ENCODE measurements around the gene ABCF2. TPM values are rescaled to one million over a fixed set of nuclear protein-coding genes. Genes with fewer than 3 reads are reported as not detected.

Gene ABCF2
- total and polyA plus RNA-seq, 2 of the 13 experiments (the other 11 are each of a cell fraction or from before 2014, with no cell fraction given), result 16.3 to 42.5 TPM

DNA sequence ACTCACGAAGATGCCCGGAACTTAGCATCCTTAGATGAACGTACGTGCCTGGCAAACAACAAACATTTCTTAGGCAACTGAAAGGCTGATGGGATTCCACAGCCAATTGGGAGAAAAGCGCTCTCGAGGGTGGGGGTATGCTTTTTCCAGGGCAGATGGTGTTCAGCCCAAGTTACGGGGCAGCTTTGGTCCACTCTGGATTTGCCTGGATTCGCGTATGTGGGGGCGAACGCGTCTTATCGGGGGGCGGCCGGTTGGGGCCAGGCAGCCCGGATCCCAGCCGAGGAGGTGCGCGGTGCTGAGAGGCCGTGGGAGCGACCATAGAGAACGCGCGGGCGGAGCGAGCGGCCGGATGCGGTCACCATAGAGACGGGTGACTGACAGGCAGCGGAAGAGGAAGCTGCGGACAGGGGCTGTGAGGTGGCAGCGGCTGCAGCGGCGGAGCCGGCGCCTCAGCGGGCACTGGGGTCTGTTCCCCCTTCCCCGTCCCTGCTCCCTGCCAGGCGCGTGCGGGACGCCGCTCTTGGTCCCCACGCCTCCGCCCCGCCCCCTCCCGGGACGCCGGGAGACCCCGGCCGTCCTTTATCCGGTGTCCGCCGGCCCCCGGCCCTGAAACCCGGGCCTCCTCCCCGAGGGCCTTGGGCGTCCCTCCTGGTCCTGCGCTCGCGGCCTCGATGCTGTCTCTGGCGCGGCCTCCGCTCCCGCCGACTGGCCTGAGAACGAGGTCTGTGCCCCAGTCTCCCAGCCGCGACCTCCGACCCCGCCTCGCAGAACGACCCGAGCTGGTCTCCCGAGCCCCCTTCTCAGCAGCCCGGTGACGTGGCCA is 5.3 kb upstream of the ABCF2 start, which contains the start of gene CHPF2 (continued):
- TF ChIP-seq, protein P1, sequence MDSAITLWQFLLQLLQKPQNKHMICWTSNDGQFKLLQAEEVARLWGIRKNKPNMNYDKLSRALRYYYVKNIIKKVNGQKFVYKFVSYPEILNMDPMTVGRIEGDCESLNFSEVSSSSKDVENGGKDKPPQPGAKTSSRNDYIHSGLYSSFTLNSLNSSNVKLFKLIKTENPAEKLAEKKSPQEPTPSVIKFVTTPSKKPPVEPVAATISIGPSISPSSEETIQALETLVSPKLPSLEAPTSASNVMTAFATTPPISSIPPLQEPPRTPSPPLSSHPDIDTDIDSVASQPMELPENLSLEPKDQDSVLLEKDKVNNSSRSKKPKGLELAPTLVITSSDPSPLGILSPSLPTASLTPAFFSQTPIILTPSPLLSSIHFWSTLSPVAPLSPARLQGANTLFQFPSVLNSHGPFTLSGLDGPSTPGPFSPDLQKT (CRISPR knock-in tag; IDR thresholded peaks at IDR 0.05; ENCODE audit: borderline replicate concordance), result no peak
- TF ChIP-seq, protein P2, sequence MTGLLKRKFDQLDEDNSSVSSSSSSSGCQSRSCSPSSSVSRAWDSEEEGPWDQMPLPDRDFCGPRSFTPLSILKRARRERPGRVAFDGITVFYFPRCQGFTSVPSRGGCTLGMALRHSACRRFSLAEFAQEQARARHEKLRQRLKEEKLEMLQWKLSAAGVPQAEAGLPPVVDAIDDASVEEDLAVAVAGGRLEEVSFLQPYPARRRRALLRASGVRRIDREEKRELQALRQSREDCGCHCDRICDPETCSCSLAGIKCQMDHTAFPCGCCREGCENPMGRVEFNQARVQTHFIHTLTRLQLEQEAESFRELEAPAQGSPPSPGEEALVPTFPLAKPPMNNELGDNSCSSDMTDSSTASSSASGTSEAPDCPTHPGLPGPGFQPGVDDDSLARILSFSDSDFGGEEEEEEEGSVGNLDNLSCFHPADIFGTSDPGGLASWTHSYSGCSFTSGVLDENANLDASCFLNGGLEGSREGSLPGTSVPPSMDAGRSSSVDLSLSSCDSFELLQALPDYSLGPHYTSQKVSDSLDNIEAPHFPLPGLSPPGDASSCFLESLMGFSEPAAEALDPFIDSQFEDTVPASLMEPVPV (CRISPR knock-in tag; IDR thresholded peaks at IDR 0.05), result no peak
- TF ChIP-seq ZFP37 (CRISPR knock-in tag; IDR thresholded peaks at IDR 0.05; ENCODE audit: borderline replicate concordance) (no peak), SSRP1 (CRISPR knock-in tag; IDR thresholded peaks at IDR 0.05) (no peak), ZBTB20 (CRISPR knock-in tag; IDR thresholded peaks at IDR 0.05; ENCODE audit: borderline replicate concordance, low read depth) (no peak), ZNF501 (CRISPR knock-in tag; IDR thresholded peaks at IDR 0.05) (no peak), ZNF34 (CRISPR knock-in tag; IDR thresholded peaks at IDR 0.05; ENCODE audit: borderline replicate concordance) (no peak), ZNF747 (CRISPR knock-in tag; IDR thresholded peaks at IDR 0.05; ENCODE audit: borderline replicate concordance) (peak; percentile 62; the same call in 1 of the 2 replicates), MIER2 (CRISPR knock-in tag; IDR thresholded peaks at IDR 0.05) (no peak), RFX3 (CRISPR knock-in tag; IDR thresholded peaks at IDR 0.05) (peak; percentile 71), ZSCAN21 (CRISPR knock-in tag; IDR thresholded peaks at IDR 0.05; ENCODE audit: borderline replicate concordance) (peak; percentile 49; the same call in 1 of the 2 replicates), ZNF563 (CRISPR knock-in tag; IDR thresholded peaks at IDR 0.05) (peak; percentile 73; the same call in 1 of the 2 replicates), MAFF (IDR thresholded peaks at IDR 0.05; ENCODE audit: low read depth, low read length) (no peak)
- TF ChIP-seq, protein P3, sequence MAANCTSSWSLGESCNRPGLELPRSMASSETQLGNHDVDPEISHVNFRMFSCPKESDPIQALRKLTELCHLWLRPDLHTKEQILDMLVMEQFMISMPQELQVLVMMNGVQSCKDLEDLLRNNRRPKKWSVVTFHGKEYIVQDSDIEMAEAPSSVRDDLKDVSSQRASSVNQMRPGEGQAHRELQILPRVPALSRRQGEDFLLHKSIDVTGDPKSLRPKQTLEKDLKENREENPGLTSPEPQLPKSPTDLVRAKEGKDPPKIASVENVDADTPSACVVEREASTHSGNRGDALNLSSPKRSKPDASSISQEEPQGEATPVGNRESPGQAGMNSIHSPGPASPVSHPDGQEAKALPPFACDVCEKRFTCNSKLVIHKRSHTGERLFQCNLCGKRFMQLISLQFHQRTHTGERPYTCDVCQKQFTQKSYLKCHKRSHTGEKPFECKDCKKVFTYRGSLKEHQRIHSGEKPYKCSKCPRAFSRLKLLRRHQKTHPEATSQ (CRISPR knock-in tag; IDR thresholded peaks at IDR 0.05; ENCODE audit: borderline replicate concordance), result no peak
- TF ChIP-seq, protein P4, sequence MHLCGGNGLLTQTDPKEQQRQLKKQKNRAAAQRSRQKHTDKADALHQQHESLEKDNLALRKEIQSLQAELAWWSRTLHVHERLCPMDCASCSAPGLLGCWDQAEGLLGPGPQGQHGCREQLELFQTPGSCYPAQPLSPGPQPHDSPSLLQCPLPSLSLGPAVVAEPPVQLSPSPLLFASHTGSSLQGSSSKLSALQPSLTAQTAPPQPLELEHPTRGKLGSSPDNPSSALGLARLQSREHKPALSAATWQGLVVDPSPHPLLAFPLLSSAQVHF (CRISPR knock-in tag; IDR thresholded peaks at IDR 0.05), result no peak
- TF ChIP-seq, protein P5, sequence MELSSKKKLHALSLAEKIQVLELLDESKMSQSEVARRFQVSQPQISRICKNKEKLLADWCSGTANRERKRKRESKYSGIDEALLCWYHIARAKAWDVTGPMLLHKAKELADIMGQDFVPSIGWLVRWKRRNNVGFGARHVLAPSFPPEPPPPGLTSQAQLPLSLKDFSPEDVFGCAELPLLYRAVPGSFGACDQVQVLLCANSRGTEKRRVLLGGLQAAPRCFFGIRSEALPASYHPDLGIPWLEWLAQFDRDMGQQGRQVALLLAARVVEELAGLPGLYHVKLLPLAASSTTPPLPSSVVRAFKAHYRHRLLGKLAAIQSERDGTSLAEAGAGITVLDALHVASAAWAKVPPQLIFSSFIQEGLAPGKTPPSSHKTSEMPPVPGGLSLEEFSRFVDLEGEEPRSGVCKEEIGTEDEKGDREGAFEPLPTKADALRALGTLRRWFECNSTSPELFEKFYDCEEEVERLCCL (CRISPR knock-in tag; IDR thresholded peaks at IDR 0.05; ENCODE audit: borderline replicate concordance), result no peak
- TF ChIP-seq, protein P6, sequence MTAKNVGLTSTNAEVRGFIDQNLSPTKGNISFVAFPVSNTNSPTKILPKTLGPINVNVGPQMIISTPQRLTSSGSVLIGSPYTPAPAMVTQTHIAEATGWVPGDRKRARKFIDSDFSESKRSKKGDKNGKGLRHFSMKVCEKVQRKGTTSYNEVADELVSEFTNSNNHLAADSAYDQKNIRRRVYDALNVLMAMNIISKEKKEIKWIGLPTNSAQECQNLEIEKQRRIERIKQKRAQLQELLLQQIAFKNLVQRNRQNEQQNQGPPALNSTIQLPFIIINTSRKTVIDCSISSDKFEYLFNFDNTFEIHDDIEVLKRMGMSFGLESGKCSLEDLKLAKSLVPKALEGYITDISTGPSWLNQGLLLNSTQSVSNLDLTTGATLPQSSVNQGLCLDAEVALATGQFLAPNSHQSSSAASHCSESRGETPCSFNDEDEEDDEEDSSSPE (CRISPR knock-in tag; IDR thresholded peaks at IDR 0.05), result peak; percentile 41; the same call in 1 of the 2 replicates
- TF ChIP-seq, protein P7, sequence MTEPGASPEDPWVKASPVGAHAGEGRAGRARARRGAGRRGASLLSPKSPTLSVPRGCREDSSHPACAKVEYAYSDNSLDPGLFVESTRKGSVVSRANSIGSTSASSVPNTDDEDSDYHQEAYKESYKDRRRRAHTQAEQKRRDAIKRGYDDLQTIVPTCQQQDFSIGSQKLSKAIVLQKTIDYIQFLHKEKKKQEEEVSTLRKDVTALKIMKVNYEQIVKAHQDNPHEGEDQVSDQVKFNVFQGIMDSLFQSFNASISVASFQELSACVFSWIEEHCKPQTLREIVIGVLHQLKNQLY (CRISPR knock-in tag; IDR thresholded peaks at IDR 0.05), result no peak
- TF ChIP-seq, protein P8, sequence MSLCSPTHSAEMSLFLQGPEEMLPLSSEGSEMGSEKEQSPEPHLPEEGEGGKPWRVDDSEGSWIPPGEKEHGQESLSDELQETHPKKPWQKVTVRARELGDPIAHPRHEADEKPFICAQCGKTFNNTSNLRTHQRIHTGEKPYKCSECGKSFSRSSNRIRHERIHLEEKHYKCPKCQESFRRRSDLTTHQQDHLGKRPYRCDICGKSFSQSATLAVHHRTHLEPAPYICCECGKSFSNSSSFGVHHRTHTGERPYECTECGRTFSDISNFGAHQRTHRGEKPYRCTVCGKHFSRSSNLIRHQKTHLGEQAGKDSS (CRISPR knock-in tag; IDR thresholded peaks at IDR 0.05; ENCODE audit: borderline replicate concordance, low read depth), result no peak
